SK-N-SH treated with all-trans-retinoic acid at 6 μM for 48 hours (cell line): ENCODE data around the gene TYW5.

Experiments
- ATAC-seq: fragments of 200-7000 bp; cut with Tn5 transposase; 3 replicates; pipeline ENCODE4 v1.9.1; 2020; ENCODE audit warnings: mild to moderate bottlenecking, moderate library complexity
- ARNTL ChIP-seq: fragments of 450-650 bp; formaldehyde crosslinking; IDR thresholded peaks from 2 replicates; pipeline ENCODE4 v1.5.0; 2020; ENCODE audit warnings: low read depth, mild to moderate bottlenecking, moderate library complexity, borderline replicate concordance
- BACH2 ChIP-seq: fragments of 250-450 bp; sonication (Bioruptor Pico); IDR thresholded peaks from 2 replicates; pipeline ENCODE4 v1.9.0; 2021; ENCODE audit warnings: mild to moderate bottlenecking, borderline replicate concordance
- CSDC2 ChIP-seq: fragments of 250-450 bp; sonication (Bioruptor Pico); IDR thresholded peaks from 2 replicates; pipeline ENCODE4 v1.5.0; 2020; ENCODE audit warnings: mild to moderate bottlenecking, moderate library complexity
- ESRRG ChIP-seq: fragments of 250-450 bp; sonication (Bioruptor Pico); IDR thresholded peaks from 2 replicates; pipeline ENCODE4 v1.6.1; 2021; ENCODE audit warnings: mild to moderate bottlenecking
- ISL1 ChIP-seq: fragments of 250-450 bp; sonication (Bioruptor Pico); IDR thresholded peaks from 2 replicates; pipeline ENCODE4 v2.1.2; 2022; ENCODE audit warnings: mild to moderate bottlenecking, moderate library complexity
- OSR1 ChIP-seq: fragments of 250-450 bp; sonication (Bioruptor Pico); IDR thresholded peaks from 2 replicates; pipeline ENCODE4 v1.8.0; 2022; ENCODE audit warnings: moderate library complexity, mild to moderate bottlenecking, inconsistent platforms
- PATZ1 ChIP-seq: fragments of 250-450 bp; sonication (Bioruptor Pico); IDR thresholded peaks from 2 replicates; pipeline ENCODE4 v1.8.0; 2020; ENCODE audit warnings: mild to moderate bottlenecking, moderate library complexity, borderline replicate concordance
- PPARA ChIP-seq: fragments of 250-450 bp; sonication (Bioruptor Pico); IDR thresholded peaks from 2 replicates; pipeline ENCODE4 v1.5.0; 2020; ENCODE audit warnings: mild to moderate bottlenecking, borderline replicate concordance
- RARB ChIP-seq: fragments of 250-450 bp; sonication (Bioruptor Pico); IDR thresholded peaks from 2 replicates; pipeline ENCODE4 v1.8.0; 2021; ENCODE audit warnings: mild to moderate bottlenecking, moderate library complexity
- SNAI2 ChIP-seq: fragments of 250-450 bp; sonication (Bioruptor Pico); IDR thresholded peaks from 2 replicates; pipeline ENCODE4 v1.5.0; 2020; ENCODE audit warnings: mild to moderate bottlenecking, moderate library complexity
- TCF4 ChIP-seq: fragments of 250-450 bp; sonication (Bioruptor Pico); IDR thresholded peaks from 2 replicates; pipeline ENCODE4 v1.8.0; 2021; ENCODE audit warnings: mild to moderate bottlenecking, moderate library complexity, borderline replicate concordance
- TOX ChIP-seq: fragments of 250-450 bp; sonication (Bioruptor Pico); IDR thresholded peaks from 2 replicates; pipeline ENCODE4 v1.8.0; 2021; ENCODE audit warnings: mild to moderate bottlenecking, moderate library complexity, borderline replicate concordance
- ZC3H10 ChIP-seq: fragments of 250-450 bp; sonication (Bioruptor Pico); IDR thresholded peaks from 2 replicates; pipeline ENCODE4 v1.5.1; 2021; ENCODE audit warnings: mild to moderate bottlenecking, moderate library complexity
- ZFP3 ChIP-seq: fragments of 250-450 bp; sonication (Bioruptor Pico); IDR thresholded peaks from 2 replicates; pipeline ENCODE4 v1.5.0; 2020; ENCODE audit warnings: mild to moderate bottlenecking, moderate library complexity
- ZFP30 ChIP-seq: fragments of 450-650 bp; formaldehyde crosslinking; IDR thresholded peaks from 2 replicates; pipeline ENCODE4 v1.5.0; 2022; ENCODE audit warnings: mild to moderate bottlenecking, moderate library complexity
- ZNF565 ChIP-seq: fragments of 450-650 bp; formaldehyde crosslinking; conservative IDR thresholded peaks from 2 replicates; pipeline ENCODE4 v1.5.0; 2020; ENCODE audit warnings: low read depth, mild to moderate bottlenecking, moderate library complexity
- ZNF70 ChIP-seq: fragments of 450-650 bp; formaldehyde crosslinking; IDR thresholded peaks from 2 replicates; pipeline ENCODE4 v1.5.0; 2020; ENCODE audit warnings: mild to moderate bottlenecking, moderate library complexity
- ZNF8 ChIP-seq: fragments of 450-650 bp; formaldehyde crosslinking; IDR thresholded peaks from 2 replicates; pipeline ENCODE4 v1.5.0; 2020; ENCODE audit warnings: mild to moderate bottlenecking, moderate library complexity
- TF ChIP-seq, protein P1 (sequence below): fragments of 250-450 bp; sonication (Bioruptor Pico); IDR thresholded peaks from 2 replicates; pipeline ENCODE4 v1.5.0; 2020; ENCODE audit warnings: mild to moderate bottlenecking, moderate library complexity
- TF ChIP-seq, protein P2 (sequence below): fragments of 250-450 bp; sonication (Bioruptor Pico); IDR thresholded peaks from 2 replicates; pipeline ENCODE4 v1.5.1; 2020; ENCODE audit warnings: low read depth, mild to moderate bottlenecking, moderate library complexity
- TF ChIP-seq, protein P3 (sequence below): fragments of 250-450 bp; sonication (Bioruptor Pico); IDR thresholded peaks from 2 replicates; pipeline ENCODE4 v1.8.0; 2021; ENCODE audit warnings: low read depth, mild to moderate bottlenecking, moderate library complexity, borderline replicate concordance
- TF ChIP-seq, protein P4 (sequence below): fragments of 250-450 bp; sonication (Bioruptor Pico); IDR thresholded peaks from 2 replicates; pipeline ENCODE4 v1.5.1; 2021; ENCODE audit warnings: mild to moderate bottlenecking, moderate library complexity

TYW5 gene

DNA sequence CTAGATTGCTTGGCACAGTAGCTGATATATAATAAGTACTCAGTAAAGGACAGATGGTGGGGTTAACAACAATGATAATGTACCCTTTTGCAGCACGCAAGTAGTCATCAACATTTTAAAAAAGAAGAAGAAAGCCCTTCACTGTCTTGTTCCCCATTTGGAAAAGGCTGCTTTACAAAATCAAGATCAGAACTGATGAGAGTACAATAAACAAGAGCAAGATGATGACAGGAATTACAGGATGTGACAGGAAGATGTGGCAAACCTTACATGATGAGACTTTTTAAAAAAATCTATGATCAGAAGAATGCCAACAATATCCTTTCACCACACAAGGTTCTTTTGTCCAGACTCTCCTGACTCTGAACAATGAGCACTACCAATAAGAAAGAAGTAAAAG lies 9.1 kb downstream of the TYW5 start:
- TF ChIP-seq PATZ1 (CRISPR knock-in tag) (no peak), ARNTL (CRISPR knock-in tag) (no peak), ZFP30 (CRISPR knock-in tag) (no peak), ESRRG (no peak), ZFP3 (no peak), ZNF8 (CRISPR knock-in tag) (no peak), PPARA (CRISPR knock-in tag) (no peak), OSR1 (CRISPR knock-in tag) (no peak), ZNF70 (no peak), ISL1 (no peak)
- TF ChIP-seq, protein P1, sequence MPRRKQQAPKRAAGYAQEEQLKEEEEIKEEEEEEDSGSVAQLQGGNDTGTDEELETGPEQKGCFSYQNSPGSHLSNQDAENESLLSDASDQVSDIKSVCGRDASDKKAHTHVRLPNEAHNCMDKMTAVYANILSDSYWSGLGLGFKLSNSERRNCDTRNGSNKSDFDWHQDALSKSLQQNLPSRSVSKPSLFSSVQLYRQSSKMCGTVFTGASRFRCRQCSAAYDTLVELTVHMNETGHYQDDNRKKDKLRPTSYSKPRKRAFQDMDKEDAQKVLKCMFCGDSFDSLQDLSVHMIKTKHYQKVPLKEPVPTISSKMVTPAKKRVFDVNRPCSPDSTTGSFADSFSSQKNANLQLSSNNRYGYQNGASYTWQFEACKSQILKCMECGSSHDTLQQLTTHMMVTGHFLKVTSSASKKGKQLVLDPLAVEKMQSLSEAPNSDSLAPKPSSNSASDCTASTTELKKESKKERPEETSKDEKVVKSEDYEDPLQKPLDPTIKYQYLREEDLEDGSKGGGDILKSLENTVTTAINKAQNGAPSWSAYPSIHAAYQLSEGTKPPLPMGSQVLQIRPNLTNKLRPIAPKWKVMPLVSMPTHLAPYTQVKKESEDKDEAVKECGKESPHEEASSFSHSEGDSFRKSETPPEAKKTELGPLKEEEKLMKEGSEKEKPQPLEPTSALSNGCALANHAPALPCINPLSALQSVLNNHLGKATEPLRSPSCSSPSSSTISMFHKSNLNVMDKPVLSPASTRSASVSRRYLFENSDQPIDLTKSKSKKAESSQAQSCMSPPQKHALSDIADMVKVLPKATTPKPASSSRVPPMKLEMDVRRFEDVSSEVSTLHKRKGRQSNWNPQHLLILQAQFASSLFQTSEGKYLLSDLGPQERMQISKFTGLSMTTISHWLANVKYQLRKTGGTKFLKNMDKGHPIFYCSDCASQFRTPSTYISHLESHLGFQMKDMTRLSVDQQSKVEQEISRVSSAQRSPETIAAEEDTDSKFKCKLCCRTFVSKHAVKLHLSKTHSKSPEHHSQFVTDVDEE: no peak
- TF ChIP-seq, protein P2, sequence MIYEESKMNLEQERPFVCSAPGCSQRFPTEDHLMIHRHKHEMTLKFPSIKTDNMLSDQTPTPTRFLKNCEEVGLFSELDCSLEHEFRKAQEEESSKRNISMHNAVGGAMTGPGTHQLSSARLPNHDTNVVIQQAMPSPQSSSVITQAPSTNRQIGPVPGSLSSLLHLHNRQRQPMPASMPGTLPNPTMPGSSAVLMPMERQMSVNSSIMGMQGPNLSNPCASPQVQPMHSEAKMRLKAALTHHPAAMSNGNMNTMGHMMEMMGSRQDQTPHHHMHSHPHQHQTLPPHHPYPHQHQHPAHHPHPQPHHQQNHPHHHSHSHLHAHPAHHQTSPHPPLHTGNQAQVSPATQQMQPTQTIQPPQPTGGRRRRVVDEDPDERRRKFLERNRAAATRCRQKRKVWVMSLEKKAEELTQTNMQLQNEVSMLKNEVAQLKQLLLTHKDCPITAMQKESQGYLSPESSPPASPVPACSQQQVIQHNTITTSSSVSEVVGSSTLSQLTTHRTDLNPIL (CRISPR knock-in tag): no peak
- ATAC-seq: no peak

DNA sequence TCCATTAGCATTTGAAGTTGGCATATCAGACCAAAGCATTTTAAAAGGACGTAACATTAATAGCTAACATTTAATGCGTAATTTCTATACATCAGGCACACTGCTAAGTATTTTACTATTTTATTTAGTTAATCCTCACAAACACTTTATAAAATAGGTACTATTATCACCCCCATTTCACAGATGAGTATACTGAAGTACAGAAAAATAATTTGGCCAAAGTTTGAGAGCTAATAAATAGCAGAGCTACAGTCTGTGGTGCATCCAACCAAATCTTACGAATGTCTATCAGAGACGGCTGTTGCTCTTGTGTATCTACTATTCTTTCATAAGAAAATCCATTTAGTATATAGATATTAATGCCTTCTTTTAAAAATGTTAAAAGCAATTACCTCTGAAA lies 11.9 kb downstream of the TYW5 start:
- TF ChIP-seq ZC3H10 (CRISPR knock-in tag) (no peak), ZFP30 (CRISPR knock-in tag) (no peak), TCF4 (CRISPR knock-in tag) (no peak), CSDC2 (no peak), BACH2 (CRISPR knock-in tag) (no peak), SNAI2 (CRISPR knock-in tag) (no peak), ZNF565 (no peak), ARNTL (CRISPR knock-in tag) (no peak), PATZ1 (CRISPR knock-in tag) (no peak), ISL1 (no peak), TOX (CRISPR knock-in tag) (no peak), ZNF70 (no peak), RARB (CRISPR knock-in tag) (no peak), OSR1 (CRISPR knock-in tag) (no peak), ZNF8 (CRISPR knock-in tag) (no peak)
- TF ChIP-seq, protein P2 (CRISPR knock-in tag): no peak
- TF ChIP-seq, protein P3, sequence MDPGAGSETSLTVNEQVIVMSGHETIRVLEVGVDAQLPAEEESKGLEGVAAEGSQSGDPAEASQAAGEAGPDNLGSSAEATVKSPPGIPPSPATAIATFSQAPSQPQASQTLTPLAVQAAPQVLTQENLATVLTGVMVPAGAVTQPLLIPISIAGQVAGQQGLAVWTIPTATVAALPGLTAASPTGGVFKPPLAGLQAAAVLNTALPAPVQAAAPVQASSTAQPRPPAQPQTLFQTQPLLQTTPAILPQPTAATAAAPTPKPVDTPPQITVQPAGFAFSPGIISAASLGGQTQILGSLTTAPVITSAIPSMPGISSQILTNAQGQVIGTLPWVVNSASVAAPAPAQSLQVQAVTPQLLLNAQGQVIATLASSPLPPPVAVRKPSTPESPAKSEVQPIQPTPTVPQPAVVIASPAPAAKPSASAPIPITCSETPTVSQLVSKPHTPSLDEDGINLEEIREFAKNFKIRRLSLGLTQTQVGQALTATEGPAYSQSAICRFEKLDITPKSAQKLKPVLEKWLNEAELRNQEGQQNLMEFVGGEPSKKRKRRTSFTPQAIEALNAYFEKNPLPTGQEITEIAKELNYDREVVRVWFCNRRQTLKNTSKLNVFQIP: no peak
- TF ChIP-seq, protein P1: no peak
- TF ChIP-seq, protein P4, sequence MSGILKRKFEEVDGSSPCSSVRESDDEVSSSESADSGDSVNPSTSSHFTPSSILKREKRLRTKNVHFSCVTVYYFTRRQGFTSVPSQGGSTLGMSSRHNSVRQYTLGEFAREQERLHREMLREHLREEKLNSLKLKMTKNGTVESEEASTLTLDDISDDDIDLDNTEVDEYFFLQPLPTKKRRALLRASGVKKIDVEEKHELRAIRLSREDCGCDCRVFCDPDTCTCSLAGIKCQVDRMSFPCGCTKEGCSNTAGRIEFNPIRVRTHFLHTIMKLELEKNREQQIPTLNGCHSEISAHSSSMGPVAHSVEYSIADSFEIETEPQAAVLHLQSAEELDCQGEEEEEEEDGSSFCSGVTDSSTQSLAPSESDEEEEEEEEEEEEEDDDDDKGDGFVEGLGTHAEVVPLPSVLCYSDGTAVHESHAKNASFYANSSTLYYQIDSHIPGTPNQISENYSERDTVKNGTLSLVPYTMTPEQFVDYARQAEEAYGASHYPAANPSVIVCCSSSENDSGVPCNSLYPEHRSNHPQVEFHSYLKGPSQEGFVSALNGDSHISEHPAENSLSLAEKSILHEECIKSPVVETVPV (CRISPR knock-in tag): no peak
- TF ChIP-seq, all 23 proteins: peak for 0
- no peak for ATAC-seq
